Measurements from ENCODE around the gene TTLL13. TPM values are rescaled to one million over a fixed set of nuclear protein-coding genes. Genes with fewer than 3 reads are reported as not detected.

The TTLL13 gene
- total RNA-seq, 1 experiment from 2014 or later: 0.39 TPM

GRCh38 chr15:90305932-90306331 lies 56.6 kb downstream of the TTLL13 start:
- ATAC-seq: no peak
- in situ Hi-C loops (cut with HindIII; ENCODE audit: low pct_unique_long_range_greater_than_20kb, low sequenced_read_pairs) (no loop called here), intact Hi-C loops (cut with micrococcal nuclease; ENCODE audit: unreplicated experiment) (no loop called here)
- no peak for TF ChIP-seq SIN3A (IDR thresholded peaks at IDR 0.05; ENCODE audit: borderline replicate concordance, insufficient read depth, low read depth, low read length)
- TF ChIP-seq POLR2AphosphoS5 (IDR thresholded peaks at IDR 0.05; ENCODE audit: low read depth, low read length): no peak
- no peak for TF ChIP-seq TCF7L2 (IDR thresholded peaks at IDR 0.05; ENCODE audit: low read depth, low read length)
- no peak for TF ChIP-seq CTCF (IDR thresholded peaks at IDR 0.05)
- TF ChIP-seq REST (IDR thresholded peaks at IDR 0.05; ENCODE audit: insufficient read depth in 1 of 2, low read depth in 2 of 2, low read length in 1 of 2): no peak
- CTCF ChIA-PET: interaction anchor here (0.9 kb wide), 1 partner anchor 14 kb away, joined by 3 read pairs; no protein-coding TSS in a partner anchor
- Histone ChIP-seq H3K4me1 (ENCODE audit: control insufficient read depth, insufficient read depth, low read length) (no peaks in the 10 kb centered on the region), H3K36me3 (ENCODE audit: control insufficient read depth, insufficient read depth, low read length) (no peaks in the 10 kb centered on the region), H3K9me3 (ENCODE audit: control insufficient read depth, insufficient read depth, low read depth, low read length) (no peaks in the 10 kb centered on the region), H3K4me3 (ENCODE audit: low read depth in 2 of 2, low read length in 2 of 2) (no peak overlapping the region), H3K27ac (ENCODE audit: low read length) (no peak overlapping the region), H3K27me3 (ENCODE audit: control insufficient read depth, insufficient read depth, low read length) (no peaks in the 10 kb centered on the region)
- no peak for DNase-seq (ENCODE audit: low read depth, low spot score)
- POLR2A ChIA-PET: no interaction called here
- no TSS peak for BruUV-seq (replicated peaks)

- Histone ChIP-seq H3K27me3 (ENCODE audit: control insufficient read depth, insufficient read depth, low read length) (no peaks in the 10 kb centered on the region), H3K9me3 (ENCODE audit: control insufficient read depth, insufficient read depth, low read depth, low read length) (no peaks in the 10 kb centered on the region), H3K4me1 (ENCODE audit: control insufficient read depth, insufficient read depth, low read length) (no peaks in the 10 kb centered on the region), H3K4me3 (ENCODE audit: low read depth in 2 of 2, low read length in 2 of 2) (no peak overlapping the region), H3K27ac (ENCODE audit: low read length) (no peak overlapping the region), H3K36me3 (ENCODE audit: control insufficient read depth, insufficient read depth, low read length) (no peaks in the 10 kb centered on the region)
- DNase-seq (ENCODE audit: low read depth, low spot score) (no peak), ATAC-seq (no peak)
- in situ Hi-C loops (cut with HindIII; ENCODE audit: low pct_unique_long_range_greater_than_20kb, low sequenced_read_pairs): no loop called here
- BruUV-seq (replicated peaks): no TSS peak
- no peak for TF ChIP-seq POLR2AphosphoS5 (IDR thresholded peaks at IDR 0.05; ENCODE audit: low read depth, low read length)
- TF ChIP-seq SIN3A (IDR thresholded peaks at IDR 0.05; ENCODE audit: borderline replicate concordance, insufficient read depth, low read depth, low read length): no peak
- no peak for TF ChIP-seq CTCF (IDR thresholded peaks at IDR 0.05)
- TF ChIP-seq TCF7L2 (IDR thresholded peaks at IDR 0.05; ENCODE audit: low read depth, low read length): no peak
- TF ChIP-seq REST (IDR thresholded peaks at IDR 0.05; ENCODE audit: insufficient read depth in 1 of 2, low read depth in 2 of 2, low read length in 1 of 2): no peak
- intact Hi-C loops (cut with micrococcal nuclease; ENCODE audit: unreplicated experiment): no loop called here
- POLR2A ChIA-PET: interaction anchor here (0.7 kb wide), 1 partner anchor 70 kb away, joined by 4 read pairs; no protein-coding TSS in a partner anchor
- CTCF ChIA-PET: no interaction called here
Observed at GRCh38 chr15:90306560-90306959, 57.2 kb downstream of the TTLL13 start.
